ENCODE measurements around the gene EMSY. TPM values are rescaled to one million over a fixed set of nuclear protein-coding genes. Genes with fewer than 3 reads are reported as not detected.

The EMSY gene
- polyA plus RNA-seq, 1 donor from 2014 or later, result 25.0 TPM

DNA sequence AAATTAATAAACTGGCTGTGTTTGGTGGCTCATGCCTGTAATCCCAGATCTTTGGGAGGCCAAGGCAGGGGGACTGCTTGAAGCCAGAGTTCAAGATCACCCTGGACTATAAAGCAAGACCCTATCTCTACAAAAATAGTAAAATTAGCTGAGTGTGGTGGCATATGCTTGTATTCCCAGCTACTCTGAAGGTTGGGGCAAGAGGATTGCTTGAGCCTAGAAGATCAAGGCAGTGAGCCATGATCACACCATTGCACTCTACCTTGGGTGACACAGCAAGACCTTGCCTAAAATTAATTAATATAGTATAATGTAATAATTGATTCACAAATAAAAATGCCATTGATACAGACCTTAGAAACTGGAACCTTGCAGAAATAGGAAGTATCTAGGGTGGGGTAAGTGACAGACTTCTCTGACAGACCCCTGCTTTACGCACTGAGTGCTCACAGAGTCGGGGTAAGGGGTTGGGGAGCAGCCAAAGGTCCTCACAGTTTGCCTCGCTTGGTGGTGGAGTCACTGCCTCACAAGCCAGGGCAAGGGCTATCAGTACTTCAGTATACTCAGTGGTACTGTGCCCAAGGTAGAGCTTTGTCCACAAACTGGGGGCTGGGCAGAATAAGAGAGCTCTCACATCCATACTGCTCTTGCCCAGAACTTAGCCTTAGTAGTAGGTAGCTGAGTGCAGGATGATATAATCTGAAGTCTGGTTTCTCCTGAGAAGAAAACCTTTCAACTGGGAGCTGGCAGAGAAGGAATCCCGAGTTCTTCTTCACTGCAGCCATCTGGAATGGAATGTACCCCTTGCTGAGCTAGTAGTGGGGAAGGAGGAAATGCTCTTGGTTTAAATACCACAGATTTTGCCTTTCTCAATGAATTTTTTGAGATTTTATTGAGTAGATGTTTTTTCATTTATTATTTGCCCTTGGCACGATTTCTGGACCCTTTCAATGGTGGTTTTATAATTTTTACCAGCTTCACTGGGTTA lies 65.5 kb downstream of the EMSY start:
- H3K27me3 ChIP-seq (ENCODE audit: insufficient read depth, low read depth, low read length), result no peaks in the 10 kb centered on the region
- no peak overlapping the region for H2AFZ ChIP-seq (ENCODE audit: low read depth, low read length)
- no peak overlapping the region for H3K27ac ChIP-seq (ENCODE audit: low read length)
- no peaks in the 10 kb centered on the region for H3K9me2 ChIP-seq (ENCODE audit: insufficient read depth, low read length)
- no peak overlapping the region for H3K4me2 ChIP-seq (ENCODE audit: low read length)
- no peak overlapping the region for H3K4me3 ChIP-seq (ENCODE audit: low read length)
- no peaks in the 10 kb centered on the region for H3K79me2 ChIP-seq (replicated peaks; ENCODE audit: insufficient read depth, low read length)
- H3K9me3 ChIP-seq (ENCODE audit: low read length), result peaks cover 2% of the 10 kb centered on the region
- TF ChIP-seq SMC3 (conservative IDR thresholded peaks at IDR 0.05; ENCODE audit: poor library complexity) (no peak), TAF1 (IDR thresholded peaks at IDR 0.05; ENCODE audit: low read depth) (no peak), POLR2AphosphoS5 (IDR thresholded peaks at IDR 0.05) (no peak), EZH2 (IDR thresholded peaks at IDR 0.05; ENCODE audit: borderline replicate concordance, insufficient read depth, low read length, poor library complexity, severe bottlenecking) (no peak), RAD21 (conservative IDR thresholded peaks at IDR 0.05) (no peak), MXI1 (conservative IDR thresholded peaks at IDR 0.05; ENCODE audit: poor library complexity, severe bottlenecking) (no peak), EP300 (conservative IDR thresholded peaks at IDR 0.05; ENCODE audit: poor library complexity, severe bottlenecking) (no peak)
- TF ChIP-seq, protein P1, sequence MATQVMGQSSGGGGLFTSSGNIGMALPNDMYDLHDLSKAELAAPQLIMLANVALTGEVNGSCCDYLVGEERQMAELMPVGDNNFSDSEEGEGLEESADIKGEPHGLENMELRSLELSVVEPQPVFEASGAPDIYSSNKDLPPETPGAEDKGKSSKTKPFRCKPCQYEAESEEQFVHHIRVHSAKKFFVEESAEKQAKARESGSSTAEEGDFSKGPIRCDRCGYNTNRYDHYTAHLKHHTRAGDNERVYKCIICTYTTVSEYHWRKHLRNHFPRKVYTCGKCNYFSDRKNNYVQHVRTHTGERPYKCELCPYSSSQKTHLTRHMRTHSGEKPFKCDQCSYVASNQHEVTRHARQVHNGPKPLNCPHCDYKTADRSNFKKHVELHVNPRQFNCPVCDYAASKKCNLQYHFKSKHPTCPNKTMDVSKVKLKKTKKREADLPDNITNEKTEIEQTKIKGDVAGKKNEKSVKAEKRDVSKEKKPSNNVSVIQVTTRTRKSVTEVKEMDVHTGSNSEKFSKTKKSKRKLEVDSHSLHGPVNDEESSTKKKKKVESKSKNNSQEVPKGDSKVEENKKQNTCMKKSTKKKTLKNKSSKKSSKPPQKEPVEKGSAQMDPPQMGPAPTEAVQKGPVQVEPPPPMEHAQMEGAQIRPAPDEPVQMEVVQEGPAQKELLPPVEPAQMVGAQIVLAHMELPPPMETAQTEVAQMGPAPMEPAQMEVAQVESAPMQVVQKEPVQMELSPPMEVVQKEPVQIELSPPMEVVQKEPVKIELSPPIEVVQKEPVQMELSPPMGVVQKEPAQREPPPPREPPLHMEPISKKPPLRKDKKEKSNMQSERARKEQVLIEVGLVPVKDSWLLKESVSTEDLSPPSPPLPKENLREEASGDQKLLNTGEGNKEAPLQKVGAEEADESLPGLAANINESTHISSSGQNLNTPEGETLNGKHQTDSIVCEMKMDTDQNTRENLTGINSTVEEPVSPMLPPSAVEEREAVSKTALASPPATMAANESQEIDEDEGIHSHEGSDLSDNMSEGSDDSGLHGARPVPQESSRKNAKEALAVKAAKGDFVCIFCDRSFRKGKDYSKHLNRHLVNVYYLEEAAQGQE (IDR thresholded peaks at IDR 0.05; ENCODE audit: borderline replicate concordance), result no peak
- TF ChIP-seq, protein P2, sequence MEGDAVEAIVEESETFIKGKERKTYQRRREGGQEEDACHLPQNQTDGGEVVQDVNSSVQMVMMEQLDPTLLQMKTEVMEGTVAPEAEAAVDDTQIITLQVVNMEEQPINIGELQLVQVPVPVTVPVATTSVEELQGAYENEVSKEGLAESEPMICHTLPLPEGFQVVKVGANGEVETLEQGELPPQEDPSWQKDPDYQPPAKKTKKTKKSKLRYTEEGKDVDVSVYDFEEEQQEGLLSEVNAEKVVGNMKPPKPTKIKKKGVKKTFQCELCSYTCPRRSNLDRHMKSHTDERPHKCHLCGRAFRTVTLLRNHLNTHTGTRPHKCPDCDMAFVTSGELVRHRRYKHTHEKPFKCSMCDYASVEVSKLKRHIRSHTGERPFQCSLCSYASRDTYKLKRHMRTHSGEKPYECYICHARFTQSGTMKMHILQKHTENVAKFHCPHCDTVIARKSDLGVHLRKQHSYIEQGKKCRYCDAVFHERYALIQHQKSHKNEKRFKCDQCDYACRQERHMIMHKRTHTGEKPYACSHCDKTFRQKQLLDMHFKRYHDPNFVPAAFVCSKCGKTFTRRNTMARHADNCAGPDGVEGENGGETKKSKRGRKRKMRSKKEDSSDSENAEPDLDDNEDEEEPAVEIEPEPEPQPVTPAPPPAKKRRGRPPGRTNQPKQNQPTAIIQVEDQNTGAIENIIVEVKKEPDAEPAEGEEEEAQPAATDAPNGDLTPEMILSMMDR (IDR thresholded peaks at IDR 0.05; ENCODE audit: poor library complexity, severe bottlenecking), result no peak
- H3K9ac ChIP-seq (ENCODE audit: low read length), result no peak overlapping the region
- H4K20me1 ChIP-seq (ENCODE audit: insufficient read depth), result no peaks in the 10 kb centered on the region
- H3F3A ChIP-seq (ENCODE audit: insufficient read depth, low read length, poor library complexity, severe bottlenecking), result no peaks in the 10 kb centered on the region
- peaks cover 7% of the 10 kb centered on the region for H3K36me3 ChIP-seq (ENCODE audit: insufficient read depth, low read length)

DNA sequence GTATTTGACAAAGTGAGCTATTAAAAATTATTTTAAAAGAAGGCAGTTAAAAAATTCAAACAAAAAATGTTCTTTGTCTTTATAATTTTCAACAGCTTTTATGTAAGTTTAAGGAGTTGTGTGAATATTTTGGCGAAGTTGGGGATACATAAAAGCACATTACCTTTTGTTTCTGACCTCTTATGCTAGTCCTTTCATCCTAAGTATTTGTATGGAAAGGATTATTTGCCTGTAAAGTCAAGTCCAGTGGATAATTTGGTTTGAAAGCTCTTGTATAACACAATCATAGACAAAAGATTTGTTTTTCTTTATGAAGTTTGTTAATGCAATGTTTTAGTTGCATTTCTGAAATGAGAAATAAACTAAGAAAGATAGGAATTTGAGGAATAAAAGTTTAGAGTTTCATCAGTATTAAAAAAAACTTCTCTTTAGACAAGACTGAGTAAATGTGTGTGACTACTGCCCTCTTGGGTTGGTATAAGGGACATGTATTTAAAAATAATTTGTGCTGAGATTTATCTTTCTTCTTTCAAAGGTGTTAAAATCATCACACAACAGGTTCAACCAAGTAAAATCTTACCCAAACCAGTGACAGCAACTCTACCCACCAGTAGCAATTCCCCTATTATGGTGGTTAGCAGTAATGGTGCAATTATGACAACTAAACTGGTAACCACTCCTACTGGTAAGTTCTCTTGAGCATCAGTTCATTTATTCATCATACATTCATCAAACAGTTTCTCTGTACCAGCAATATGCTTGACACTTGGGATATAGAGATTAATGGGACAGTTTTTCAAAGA lies 68.2 kb downstream of the EMSY start:
- Histone ChIP-seq H4K20me1 (ENCODE audit: insufficient read depth) (no peaks in the 10 kb centered on the region), H3K79me2 (replicated peaks; ENCODE audit: insufficient read depth, low read length) (no peaks in the 10 kb centered on the region), H3K9me3 (ENCODE audit: low read length) (peaks cover 2% of the 10 kb centered on the region), H3K36me3 (ENCODE audit: insufficient read depth, low read length) (peaks cover 7% of the 10 kb centered on the region), H3K27ac (ENCODE audit: low read length) (no peak overlapping the region), H3K9ac (ENCODE audit: low read length) (no peak overlapping the region), H3K27me3 (ENCODE audit: insufficient read depth, low read depth, low read length) (no peaks in the 10 kb centered on the region), H3F3A (ENCODE audit: insufficient read depth, low read length, poor library complexity, severe bottlenecking) (no peaks in the 10 kb centered on the region), H3K4me3 (ENCODE audit: low read length) (no peak overlapping the region), H3K9me2 (ENCODE audit: insufficient read depth, low read length) (no peaks in the 10 kb centered on the region), H2AFZ (ENCODE audit: low read depth, low read length) (no peak overlapping the region), H3K4me2 (ENCODE audit: low read length) (no peak overlapping the region)
- no peak for TF ChIP-seq MXI1 (conservative IDR thresholded peaks at IDR 0.05; ENCODE audit: poor library complexity, severe bottlenecking)
- no peak for TF ChIP-seq EP300 (conservative IDR thresholded peaks at IDR 0.05; ENCODE audit: poor library complexity, severe bottlenecking)
- no peak for TF ChIP-seq POLR2AphosphoS5 (IDR thresholded peaks at IDR 0.05)
- no peak for TF ChIP-seq TAF1 (IDR thresholded peaks at IDR 0.05; ENCODE audit: low read depth)
- TF ChIP-seq, protein P2 (IDR thresholded peaks at IDR 0.05; ENCODE audit: poor library complexity, severe bottlenecking), result peak; percentile 58
- TF ChIP-seq SMC3 (conservative IDR thresholded peaks at IDR 0.05; ENCODE audit: poor library complexity), result peak; percentile 35
- TF ChIP-seq EZH2 (IDR thresholded peaks at IDR 0.05; ENCODE audit: borderline replicate concordance, insufficient read depth, low read length, poor library complexity, severe bottlenecking), result no peak
- peak; percentile 58 for TF ChIP-seq RAD21 (conservative IDR thresholded peaks at IDR 0.05)
- TF ChIP-seq, protein P1 (IDR thresholded peaks at IDR 0.05; ENCODE audit: borderline replicate concordance), result no peak
